Activated naive CD8-positive, alpha-beta T cell treated with anti-CD3 and anti-CD28 coated beads, Interleukin-2, amount 10 ng/mL, durations not matched to agents 7 days and 5 days (primary cell): ENCODE measurements around the gene MT1G. TPM values are rescaled to one million over a fixed set of nuclear protein-coding genes. Genes with fewer than 3 reads are reported as not detected.
A peak's percentile ranks its signal among the peaks of the same experiment; 100 is the strongest.
"Not testable (repeated sequence)": the region's sequence is repeated elsewhere in the genome, so short reads cannot be mapped to it uniquely, and the experiment has no call there.

Experiments
- ATAC-seq: fragments of 150-1000 bp; cut with Tn5 transposase; one replicate; pipeline ENCODE4 v1.10.0; 2021; ENCODE audit warnings: low read depth, moderate library complexity
- POLR2A ChIA-PET: fragments of 350-600 bp; sonication (Branson Sonifier 250); formaldehyde crosslinking; loops from one replicate; lab custom pipeline; 2021; ENCODE audit warnings: antibody characterized with exemption; lab: Charles Lee
- DNase-seq: peaks from one replicate; pipeline ENCODE4 v3.0.0; 2021
- H3K27ac Mint-ChIP-seq: one replicate; pipeline ENCODE4 v1.8.0; 2022; ENCODE audit warnings: mild to moderate bottlenecking, mixed read lengths
- H3K27me3 Mint-ChIP-seq: one replicate; pipeline ENCODE4 v1.8.0; 2022; ENCODE audit warnings: mild to moderate bottlenecking, moderate library complexity, mixed read lengths
- H3K36me3 Mint-ChIP-seq: one replicate; pipeline ENCODE4 v1.8.0; 2021; ENCODE audit warnings: mild to moderate bottlenecking, mixed read lengths
- H3K4me1 Mint-ChIP-seq: one replicate; pipeline ENCODE4 v1.8.0; 2021; ENCODE audit warnings: mixed read lengths
- H3K4me3 Mint-ChIP-seq: one replicate; pipeline ENCODE4 v1.8.0; 2022; ENCODE audit warnings: mild to moderate bottlenecking, moderate library complexity, mixed read lengths
- H3K9me3 Mint-ChIP-seq: one replicate; pipeline ENCODE4 v1.8.0; 2021; ENCODE audit warnings: mixed read lengths
- total RNA-seq, 2 experiments: library from RNA; stranded (reverse); gene quantifications; one replicate each; pipeline ENCODE4 v1.2.3, GENCODE V29; 2021

The MT1G gene
- total RNA-seq, 2 experiments from 2014 or later, result 4.0 to 5.0 TPM

- ATAC-seq, result peak; percentile 27
These were observed 1.4 kb upstream of the MT1G start, which contains the start of gene MT1H for GRCh38 chr16:56669005-56669839. MT1H (plus strand) TSS chr16:56669814; CDS start chr16:56669885, 71 bp downstream.

DNA sequence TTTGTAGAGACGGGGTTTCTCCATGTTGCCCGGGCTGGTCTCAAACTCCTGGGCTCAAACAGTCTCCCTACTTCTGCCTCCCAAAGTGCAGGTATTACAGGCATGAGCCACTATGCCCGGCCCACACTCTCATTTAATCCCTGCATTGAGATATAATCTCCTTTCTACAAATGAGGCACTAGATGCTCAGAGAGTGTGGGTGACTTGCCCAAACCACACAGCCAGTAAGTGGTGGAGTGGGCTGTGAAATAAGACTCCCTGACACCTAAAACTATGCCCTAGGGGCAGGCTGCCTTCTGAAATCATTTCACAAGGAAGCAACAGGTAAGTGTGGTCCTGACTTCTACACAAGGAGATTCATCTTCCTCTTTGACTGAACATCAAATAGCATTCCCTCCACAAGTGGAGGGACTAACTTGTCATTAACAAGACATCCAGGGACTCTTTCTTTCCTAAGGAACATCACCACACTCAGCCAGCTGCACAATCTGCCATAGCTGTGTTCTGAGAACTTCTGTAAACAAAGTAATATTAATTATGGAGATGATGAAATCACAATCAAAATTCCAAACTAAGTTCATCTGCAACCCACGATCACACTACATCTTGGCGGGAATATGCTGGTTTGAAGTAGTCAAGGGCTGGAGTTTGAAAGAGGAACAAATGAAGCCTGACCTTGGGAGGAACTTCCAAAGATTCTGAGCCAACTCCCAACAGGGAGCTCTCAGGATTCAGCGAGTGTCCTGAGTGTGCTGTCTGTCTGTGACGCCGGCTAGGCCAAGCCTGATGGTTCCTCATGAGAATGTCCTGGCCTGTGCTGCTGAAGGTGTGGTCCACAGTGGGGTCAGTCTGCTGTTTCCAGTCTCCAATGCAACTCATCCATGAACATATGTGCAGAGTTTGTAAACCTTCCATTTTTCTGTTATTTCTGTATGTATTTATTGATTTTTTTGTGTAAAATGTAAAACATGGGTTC lies 2.3 kb downstream of the MT1G start:
- ATAC-seq, H3K27ac Mint-ChIP-seq, POLR2A ChIA-PET, H3K4me3 Mint-ChIP-seq, DNase-seq, H3K9me3 Mint-ChIP-seq, H3K36me3 Mint-ChIP-seq: not testable (repeated sequence)
- Mint-ChIP-seq H3K27me3 (peaks cover 44% of the 10 kb centered on the region), H3K4me1 (peaks cover 32% of the 10 kb centered on the region)

More at GRCh38 chr16:56669005-56669839, 1.4 kb upstream of the MT1G start, which contains the start of gene MT1H:
- Mint-ChIP-seq H3K9me3 (no peaks in the 10 kb centered on the region), H3K27me3 (peaks cover 70% of the 10 kb centered on the region), H3K36me3 (no peaks in the 10 kb centered on the region), H3K4me1 (peaks cover 31% of the 10 kb centered on the region), H3K27ac (no peak within 1 kb of the TSS), H3K4me3 (peak within 1 kb of the TSS; percentile 65)
- POLR2A ChIA-PET, result interaction anchor here (1.1 to 2.3 kb wide), 6 partner anchors 7 to 44 kb away, joined by 3 to 13 read pairs (median 4); partner anchors contain the start of genes MT1E and MT1X
- peak; percentile 45 for DNase-seq

GRCh38 chr16:56664506-56664905 lies 3.4 kb downstream of the MT1G start:
- POLR2A ChIA-PET, result no interaction called here
- Mint-ChIP-seq H3K36me3 (no peaks in the 10 kb centered on the region), H3K4me1 (peaks cover 33% of the 10 kb centered on the region), H3K4me3 (no peak overlapping the region), H3K27ac (no peak overlapping the region), H3K27me3 (peaks cover 33% of the 10 kb centered on the region), H3K9me3 (no peaks in the 10 kb centered on the region)
- DNase-seq, result no peak
- no peak for ATAC-seq

DNA sequence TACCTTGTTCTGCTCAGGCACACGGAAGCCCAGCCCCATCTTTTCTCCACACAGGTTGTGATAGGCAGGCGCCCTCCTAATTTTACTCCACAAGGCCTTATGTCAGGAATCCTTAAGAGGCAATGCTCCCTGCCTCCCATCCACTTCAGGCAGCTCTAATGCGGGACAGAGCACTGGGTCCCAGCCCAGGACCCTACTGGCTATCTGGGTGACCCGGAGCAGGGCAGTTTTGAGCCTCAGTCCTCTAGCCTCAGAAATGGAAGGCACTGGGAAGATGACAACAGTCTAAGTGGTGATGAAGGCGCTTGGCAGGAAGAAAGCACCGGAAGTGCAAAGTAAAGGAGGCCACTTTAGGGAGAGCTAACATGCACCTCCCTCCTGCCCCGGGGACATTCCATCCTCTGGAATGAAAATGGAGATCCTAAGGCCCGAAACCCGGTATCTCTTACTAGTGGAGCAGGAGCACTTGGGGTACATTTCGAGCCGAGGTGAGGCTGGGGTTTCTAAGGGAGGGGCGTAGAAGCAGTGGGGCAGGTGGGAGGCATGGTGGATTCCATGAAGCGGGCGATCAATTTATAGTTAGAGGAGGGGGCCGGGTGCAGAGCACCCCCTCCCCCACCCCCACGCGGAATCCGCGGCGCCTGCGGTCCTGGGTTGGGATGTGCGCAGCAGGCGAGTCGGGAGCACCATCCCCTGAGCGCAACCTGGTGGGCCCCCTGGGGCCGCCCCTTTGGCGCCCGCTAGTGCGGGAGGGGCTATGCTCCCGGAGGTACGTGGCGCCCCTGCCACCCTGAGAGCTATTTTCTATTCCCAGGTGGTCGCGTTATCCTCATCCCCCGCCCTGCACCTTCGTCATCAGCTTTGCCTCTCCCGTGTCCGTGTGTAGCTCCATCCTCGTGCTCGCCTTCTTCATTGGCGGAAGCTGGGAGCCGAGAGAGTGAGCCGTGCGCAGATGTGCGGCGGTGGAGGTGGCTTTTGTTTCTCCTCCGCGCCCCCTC lies 5.2 kb downstream of the MT1G start:
- H3K9me3 Mint-ChIP-seq, result no peaks in the 10 kb centered on the region
- peak; percentile 60 for DNase-seq
- ATAC-seq, result peak; percentile 65
- peaks cover 20% of the 10 kb centered on the region for H3K27me3 Mint-ChIP-seq
- H3K27ac Mint-ChIP-seq, result peak overlapping the region; percentile 81
- H3K4me1 Mint-ChIP-seq, result peaks cover 26% of the 10 kb centered on the region
- POLR2A ChIA-PET, result interaction anchor here (0.7 to 1.3 kb wide), 8 partner anchors 10 to 54 kb away, joined by 3 to 6 read pairs (median 3); partner anchors contain the start of genes MT1E, MT1X and MT2A
- H3K4me3 Mint-ChIP-seq, result peak overlapping the region; percentile 85
- H3K36me3 Mint-ChIP-seq, result no peaks in the 10 kb centered on the region

- ATAC-seq (no peak), DNase-seq (no peak)
- Mint-ChIP-seq H3K4me1 (peaks cover 19% of the 10 kb centered on the region), H3K36me3 (no peaks in the 10 kb centered on the region), H3K27ac (peak overlapping the region; percentile 92), H3K4me3 (peak overlapping the region; percentile 95), H3K9me3 (no peaks in the 10 kb centered on the region), H3K27me3 (no peaks in the 10 kb centered on the region)
- POLR2A ChIA-PET, result interaction anchor here (1.0 to 1.8 kb wide), 4 partner anchors 9 to 18 kb away, joined by 3 to 6 read pairs (median 4); partner anchors contain the start of gene MT1G
These were observed 9.5 kb downstream of the MT1G start for GRCh38 chr16:56658327-56658875.

DNA sequence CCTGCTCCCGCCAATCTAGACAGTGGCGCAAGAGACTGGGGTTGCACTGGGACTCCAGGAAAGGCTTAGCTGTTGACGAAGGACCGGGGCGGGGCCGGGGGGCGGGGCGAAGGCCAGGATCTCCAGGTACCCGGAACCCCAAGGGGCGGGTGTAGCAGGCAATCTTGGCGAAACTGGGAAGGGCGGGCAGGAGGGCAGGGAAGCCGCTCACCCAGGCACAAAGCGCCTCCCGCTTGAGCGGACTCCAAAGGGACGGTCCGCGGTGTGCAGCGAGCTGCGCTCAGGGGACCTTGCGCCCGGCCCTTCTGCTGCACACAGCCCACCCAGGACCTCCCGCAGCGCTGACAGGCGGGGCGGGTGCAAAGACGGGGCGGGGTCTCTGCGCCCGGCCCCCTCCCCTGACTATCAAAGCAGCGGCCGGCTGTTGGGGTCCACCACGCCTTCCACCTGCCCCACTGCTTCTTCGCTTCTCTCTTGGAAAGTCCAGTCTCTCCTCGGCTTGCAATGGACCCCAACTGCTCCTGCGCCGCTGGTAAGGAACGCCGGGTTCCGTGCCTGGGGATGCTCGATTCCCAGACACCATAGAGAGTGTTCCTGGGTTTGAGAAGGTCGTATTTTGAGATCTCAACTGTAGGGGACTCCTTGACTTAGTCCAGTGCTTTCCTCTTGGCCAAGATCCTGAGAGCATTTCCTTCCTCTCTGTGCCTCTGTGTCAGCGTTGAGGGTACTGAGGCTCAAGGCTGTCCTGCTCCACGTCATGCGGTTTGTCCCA lies 10.1 kb downstream of the MT1G start, which contains the start of gene MT1F:
TSS of gene MT1F (plus strand) at position 405 of the 772 bp plus-strand sequence. CDS start at position 505, 100 bp downstream.
- DNase-seq (peak; percentile 82), ATAC-seq (peak; percentile 87)
- Mint-ChIP-seq H3K27ac (peak within 1 kb of the TSS; percentile 92), H3K4me1 (peaks cover 17% of the 10 kb centered on the region), H3K4me3 (peak within 1 kb of the TSS; percentile 95), H3K27me3 (no peaks in the 10 kb centered on the region), H3K36me3 (no peaks in the 10 kb centered on the region), H3K9me3 (no peaks in the 10 kb centered on the region)
- POLR2A ChIA-PET, result interaction anchor here (1.0 to 1.8 kb wide), 6 partner anchors 10 to 49 kb away, joined by 3 to 6 read pairs (median 4); partner anchors contain the start of genes MT1G, MT1X and MT2A

- H3K36me3 Mint-ChIP-seq, result no peaks in the 10 kb centered on the region
- DNase-seq, result no peak
- H3K9me3 Mint-ChIP-seq, result no peaks in the 10 kb centered on the region
- POLR2A ChIA-PET, result interaction anchor here (1.6 kb wide), 1 partner anchor 9 kb away, joined by 3 read pairs; no protein-coding TSS in a partner anchor
- no peak overlapping the region for H3K4me3 Mint-ChIP-seq
- H3K4me1 Mint-ChIP-seq, result peaks cover 7% of the 10 kb centered on the region
- no peak for ATAC-seq
- peaks cover 16% of the 10 kb centered on the region for H3K27me3 Mint-ChIP-seq
- no peak overlapping the region for H3K27ac Mint-ChIP-seq
These were observed 14.6 kb downstream of the MT1G start for GRCh38 chr16:56653218-56653617.

DNA sequence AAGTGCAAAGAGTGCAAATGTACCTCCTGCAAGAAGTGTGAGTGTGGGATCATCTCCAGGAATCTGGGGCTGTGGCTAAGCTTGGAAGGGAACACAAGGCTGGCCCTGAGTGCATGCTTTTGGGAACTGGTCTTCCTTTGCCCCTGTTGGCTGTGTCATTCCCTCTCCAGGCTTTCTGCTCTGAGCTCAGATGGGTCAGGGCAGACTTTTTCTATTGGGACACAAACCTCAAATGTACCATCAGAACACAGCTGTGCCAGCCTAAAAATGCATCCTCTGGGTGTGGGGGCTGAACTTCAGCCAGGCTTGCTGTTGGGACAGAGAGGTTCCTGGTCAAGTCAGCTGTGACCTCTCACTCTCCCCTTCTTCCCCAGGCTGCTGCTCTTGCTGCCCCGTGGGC lies 15.3 kb downstream of the MT1G start:
- POLR2A ChIA-PET, result interaction anchor here (1.6 kb wide), 1 partner anchor 9 kb away, joined by 3 read pairs; no protein-coding TSS in a partner anchor
- Mint-ChIP-seq H3K9me3 (no peaks in the 10 kb centered on the region), H3K4me1 (peaks cover 3% of the 10 kb centered on the region), H3K4me3 (no peak overlapping the region), H3K27ac (no peak overlapping the region), H3K27me3 (peaks cover 20% of the 10 kb centered on the region), H3K36me3 (no peaks in the 10 kb centered on the region)
- DNase-seq, result no peak
- no peak for ATAC-seq

DNA sequence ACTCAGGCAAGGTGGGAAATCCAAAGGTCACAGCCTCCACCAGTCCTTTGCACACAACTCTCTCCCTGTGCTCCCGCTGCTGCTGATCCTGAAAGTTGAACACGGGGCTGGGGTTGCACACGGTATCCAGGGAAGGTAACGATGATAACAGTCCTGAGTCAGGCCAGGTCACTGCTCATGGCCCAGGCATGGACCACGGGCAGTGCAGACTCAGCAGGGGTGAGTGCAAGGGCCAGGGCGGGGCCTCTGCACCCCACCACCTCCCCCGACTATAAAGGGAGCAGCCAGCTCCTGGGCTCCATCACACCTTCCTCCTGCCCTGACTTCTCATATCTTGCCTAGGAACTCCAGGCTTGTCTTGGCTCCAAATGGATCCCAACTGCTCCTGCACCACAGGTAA lies 16.3 kb downstream of the MT1G start, which contains the start of gene MT1B:
TSS of gene MT1B (plus strand) at position 301 of the 400 bp plus-strand sequence. CDS start at position 369, 68 bp downstream.
- POLR2A ChIA-PET, result no interaction called here
- ATAC-seq, result no peak
- Mint-ChIP-seq H3K27me3 (peaks cover 27% of the 10 kb centered on the region), H3K27ac (no peak within 1 kb of the TSS), H3K4me3 (no peak within 1 kb of the TSS), H3K9me3 (no peaks in the 10 kb centered on the region), H3K36me3 (no peaks in the 10 kb centered on the region), H3K4me1 (no peaks in the 10 kb centered on the region)
- no peak for DNase-seq

DNA sequence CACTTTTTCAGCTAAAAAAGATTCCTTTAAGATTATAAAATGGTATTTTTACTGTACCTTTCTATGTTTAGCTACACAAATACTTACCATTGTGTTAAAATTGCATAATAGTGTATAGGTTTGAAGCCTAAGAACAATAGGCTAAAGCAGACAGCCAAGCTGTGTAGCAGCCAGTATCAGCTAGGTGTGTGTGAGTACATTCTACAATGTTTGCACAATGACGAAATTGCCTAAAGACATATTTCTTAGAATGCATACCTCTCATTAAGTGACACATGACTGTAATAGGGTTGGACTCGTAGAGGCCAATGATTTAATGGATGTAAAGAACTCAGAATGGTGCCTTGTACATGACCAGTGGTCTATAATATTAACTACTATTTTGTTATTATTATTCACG lies 18.0 kb downstream of the MT1G start:
- POLR2A ChIA-PET, result no interaction called here
- Mint-ChIP-seq H3K9me3 (no peaks in the 10 kb centered on the region), H3K27me3 (peaks cover 39% of the 10 kb centered on the region), H3K36me3 (no peaks in the 10 kb centered on the region), H3K4me1 (no peaks in the 10 kb centered on the region), H3K4me3 (no peak overlapping the region), H3K27ac (no peak overlapping the region)
- ATAC-seq, result no peak
- DNase-seq, result no peak

DNA sequence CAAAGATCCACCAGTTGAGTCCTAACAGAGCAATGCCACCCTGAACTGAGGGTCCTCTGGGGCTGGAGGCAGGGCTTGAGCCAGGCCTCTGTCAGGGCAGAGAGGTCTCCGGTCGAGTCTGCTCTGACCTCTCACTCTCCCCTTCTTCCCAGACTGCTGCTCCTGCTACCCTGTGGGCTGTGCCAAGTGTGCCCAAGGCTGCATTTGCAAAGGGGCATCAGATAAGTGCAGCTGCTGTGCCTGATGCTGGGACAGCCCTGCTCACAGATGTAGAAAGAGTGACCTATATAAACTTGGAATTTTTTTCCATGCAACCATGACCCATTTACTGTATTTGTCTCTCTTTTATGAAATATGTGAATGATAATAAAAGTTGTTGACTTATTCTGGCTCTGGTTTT lies 18.6 kb downstream of the MT1G start:
- DNase-seq, result no peak
- no peaks in the 10 kb centered on the region for H3K9me3 Mint-ChIP-seq
- no peaks in the 10 kb centered on the region for H3K36me3 Mint-ChIP-seq
- ATAC-seq, result no peak
- POLR2A ChIA-PET, result no interaction called here
- H3K4me1 Mint-ChIP-seq, result peaks cover 1% of the 10 kb centered on the region
- H3K27ac Mint-ChIP-seq, result no peak overlapping the region
- no peak overlapping the region for H3K4me3 Mint-ChIP-seq
- peaks cover 44% of the 10 kb centered on the region for H3K27me3 Mint-ChIP-seq
